Measurements from ENCODE around the gene CTNNA1.

The CTNNA1 gene

DNA sequence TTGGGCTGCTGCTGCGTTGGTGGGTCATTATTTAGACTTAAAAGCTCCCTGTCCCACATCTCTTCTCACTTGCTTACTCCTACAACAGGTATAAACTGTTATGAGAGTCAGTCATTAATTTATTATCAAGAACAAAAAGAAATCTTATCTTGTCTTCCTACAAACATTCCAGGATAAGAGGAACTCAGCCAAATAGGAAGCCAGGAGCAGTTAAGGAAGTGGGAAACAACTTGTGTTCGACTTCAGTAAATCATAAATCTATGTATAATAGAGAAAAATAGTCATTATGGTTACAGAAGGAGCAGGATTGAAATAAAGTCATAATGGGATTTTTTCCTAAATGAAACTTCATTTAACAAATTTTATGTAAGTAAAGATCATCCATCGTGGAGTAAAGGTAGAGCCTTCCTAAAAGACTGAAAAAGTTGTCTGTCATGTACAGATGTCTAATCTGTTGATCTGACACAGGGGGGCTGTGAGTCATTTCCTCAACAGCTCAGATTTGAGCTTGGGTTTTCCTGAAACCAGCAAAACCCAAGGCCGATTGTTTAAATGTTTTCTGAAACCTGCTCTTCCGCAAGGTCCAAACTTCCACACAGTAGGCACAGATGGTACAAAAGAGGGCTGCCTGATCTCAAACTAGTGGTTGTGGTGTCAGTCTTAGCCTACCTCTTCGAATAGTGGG, 147.2 kb downstream of the CTNNA1 start:
- CTCF ChIA-PET, result interaction anchor here (1.0 kb wide), 1 partner anchor 49 kb away, joined by 3 read pairs; no protein-coding TSS in a partner anchor
- TF ChIP-seq, protein P1, sequence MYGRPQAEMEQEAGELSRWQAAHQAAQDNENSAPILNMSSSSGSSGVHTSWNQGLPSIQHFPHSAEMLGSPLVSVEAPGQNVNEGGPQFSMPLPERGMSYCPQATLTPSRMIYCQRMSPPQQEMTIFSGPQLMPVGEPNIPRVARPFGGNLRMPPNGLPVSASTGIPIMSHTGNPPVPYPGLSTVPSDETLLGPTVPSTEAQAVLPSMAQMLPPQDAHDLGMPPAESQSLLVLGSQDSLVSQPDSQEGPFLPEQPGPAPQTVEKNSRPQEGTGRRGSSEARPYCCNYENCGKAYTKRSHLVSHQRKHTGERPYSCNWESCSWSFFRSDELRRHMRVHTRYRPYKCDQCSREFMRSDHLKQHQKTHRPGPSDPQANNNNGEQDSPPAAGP (tag by site-specific recombination; IDR thresholded peaks at IDR 0.05), result no peak
- TF ChIP-seq ZNF521 (tag by site-specific recombination; IDR thresholded peaks at IDR 0.05) (no peak), ZSCAN23 (tag by site-specific recombination; IDR thresholded peaks at IDR 0.05) (no peak), ZNF670 (tag by site-specific recombination; IDR thresholded peaks at IDR 0.05; ENCODE audit: low read depth) (no peak), YY2 (tag by site-specific recombination; IDR thresholded peaks at IDR 0.05) (no peak), SALL2 (tag by site-specific recombination; IDR thresholded peaks at IDR 0.05; ENCODE audit: borderline replicate concordance) (no peak), ZNF510 (tag by site-specific recombination; IDR thresholded peaks at IDR 0.05; ENCODE audit: insufficient replicate concordance) (no peak), OVOL3 (tag by site-specific recombination; IDR thresholded peaks at IDR 0.05) (no peak), EGR2 (tag by site-specific recombination; IDR thresholded peaks at IDR 0.05; ENCODE audit: low read depth) (no peak), ZNF555 (tag by site-specific recombination; conservative IDR thresholded peaks at IDR 0.05) (no peak), ZNF174 (tag by site-specific recombination; IDR thresholded peaks at IDR 0.05) (no peak)
- TF ChIP-seq, protein P2, sequence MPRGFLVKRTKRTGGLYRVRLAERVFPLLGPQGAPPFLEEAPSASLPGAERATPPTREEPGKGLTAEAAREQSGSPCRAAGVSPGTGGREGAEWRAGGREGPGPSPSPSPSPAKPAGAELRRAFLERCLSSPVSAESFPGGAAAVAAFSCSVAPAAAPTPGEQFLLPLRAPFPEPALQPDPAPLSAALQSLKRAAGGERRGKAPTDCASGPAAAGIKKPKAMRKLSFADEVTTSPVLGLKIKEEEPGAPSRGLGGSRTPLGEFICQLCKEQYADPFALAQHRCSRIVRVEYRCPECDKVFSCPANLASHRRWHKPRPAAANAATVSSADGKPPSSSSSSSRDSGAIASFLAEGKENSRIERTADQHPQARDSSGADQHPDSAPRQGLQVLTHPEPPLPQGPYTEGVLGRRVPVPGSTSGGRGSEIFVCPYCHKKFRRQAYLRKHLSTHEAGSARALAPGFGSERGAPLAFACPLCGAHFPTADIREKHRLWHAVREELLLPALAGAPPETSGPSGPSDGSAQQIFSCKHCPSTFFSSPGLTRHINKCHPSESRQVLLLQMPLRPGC (tag by site-specific recombination; IDR thresholded peaks at IDR 0.05), result no peak
- H3K4me3 ChIP-seq (ENCODE audit: low read depth, low read length), result no peak overlapping the region
- POLR2A ChIA-PET, result no interaction called here
- H3K4me1 ChIP-seq (ENCODE audit: control insufficient read depth, insufficient read depth, low read length), result no peaks in the 10 kb centered on the region
- peaks cover 11 to 28% of the 10 kb centered on the region in 2 experiments; a peak in 2 of 3 replicates for H3K36me3 ChIP-seq (ENCODE audit: control insufficient read depth in 2 of 2, insufficient read depth in 1 of 2, low read length in 2 of 2)
- H3K27ac ChIP-seq (ENCODE audit: extremely low read depth, low read depth, low read length), result no peak overlapping the region
- H3K9me3 ChIP-seq (ENCODE audit: control insufficient read depth, insufficient read depth, low read depth, low read length), result no peaks in the 10 kb centered on the region

DNA sequence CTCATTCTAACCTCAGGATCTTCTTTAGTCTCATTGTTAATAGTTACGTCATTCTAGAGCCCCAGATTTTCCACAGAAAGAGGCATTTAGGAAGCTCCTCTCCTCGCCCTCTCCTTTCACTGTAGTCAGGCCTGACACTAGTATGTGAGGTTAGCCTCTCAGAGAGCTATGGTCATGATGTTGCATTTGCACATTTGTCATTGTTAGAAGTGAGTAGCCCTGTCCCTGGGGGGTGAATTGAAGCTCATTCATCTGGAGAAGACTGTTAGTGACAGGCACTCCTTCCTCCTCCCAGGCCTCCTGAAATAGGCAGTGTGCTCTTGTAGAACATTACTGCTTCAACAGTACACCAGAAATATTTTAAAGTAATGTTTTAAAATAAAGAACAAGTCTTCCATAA, 148.5 kb downstream of the CTNNA1 start:
- Histone ChIP-seq H3K4me1 (ENCODE audit: control insufficient read depth, insufficient read depth, low read length) (no peaks in the 10 kb centered on the region), H3K36me3 (ENCODE audit: control insufficient read depth in 2 of 2, insufficient read depth in 1 of 2, low read length in 2 of 2) (peaks cover 11 to 41% of the 10 kb centered on the region in 2 experiments; a peak in 2 of 3 replicates), H3K4me3 (ENCODE audit: low read depth, low read length) (no peak overlapping the region), H3K9me3 (ENCODE audit: control insufficient read depth, insufficient read depth, low read depth, low read length) (no peaks in the 10 kb centered on the region), H3K27ac (ENCODE audit: extremely low read depth, low read depth, low read length) (no peak overlapping the region)
- TF ChIP-seq ZNF837 (tag by site-specific recombination; IDR thresholded peaks at IDR 0.05) (no peak), GLIS1 (tag by site-specific recombination; IDR thresholded peaks at IDR 0.05) (peak; percentile 60)
- ChIA-PET POLR2A (no interaction called here), CTCF (no interaction called here)

DNA sequence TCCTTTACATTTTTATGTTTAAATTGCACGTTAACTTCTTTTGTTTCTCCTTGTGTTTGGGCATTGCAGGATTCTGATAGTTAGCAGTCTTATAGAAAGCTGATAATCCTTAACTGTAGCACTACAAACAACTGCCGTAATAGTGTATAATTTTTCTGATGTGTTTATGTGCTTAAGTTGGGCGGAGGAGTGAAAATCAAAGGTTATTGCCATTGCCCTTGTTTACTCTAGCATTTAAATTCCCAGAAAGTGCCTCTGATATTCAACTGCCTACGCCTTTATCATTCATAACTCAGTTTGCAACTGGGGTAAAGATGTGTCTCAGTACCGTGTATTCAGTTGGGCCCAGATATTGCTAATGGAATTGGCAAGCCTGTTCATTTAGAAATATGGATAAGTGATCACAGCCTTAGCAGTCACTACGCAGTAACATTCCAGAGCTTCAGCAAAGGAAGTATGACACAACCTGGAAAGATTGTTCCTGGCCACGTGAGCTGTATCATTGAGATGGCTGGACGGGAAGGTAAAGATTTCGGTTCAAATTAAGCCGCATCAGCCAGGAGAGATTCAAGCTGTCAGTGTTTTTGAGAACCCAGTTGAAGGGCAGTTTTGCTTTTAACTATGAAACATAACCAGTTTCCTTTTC, 150.0 kb downstream of the CTNNA1 start:
- no peaks in the 10 kb centered on the region for H3K4me1 ChIP-seq (ENCODE audit: control insufficient read depth, insufficient read depth, low read length)
- POLR2A ChIA-PET, result no interaction called here
- H3K36me3 ChIP-seq (ENCODE audit: control insufficient read depth in 2 of 2, insufficient read depth in 1 of 2, low read length in 2 of 2), result peaks cover 11 to 48% of the 10 kb centered on the region in 2 experiments; a peak in 2 of 3 replicates
- H3K9me3 ChIP-seq (ENCODE audit: control insufficient read depth, insufficient read depth, low read depth, low read length), result no peaks in the 10 kb centered on the region
- no peak overlapping the region for H3K4me3 ChIP-seq (ENCODE audit: low read depth, low read length)
- CTCF ChIA-PET, result no interaction called here
- no peak overlapping the region for H3K27ac ChIP-seq (ENCODE audit: extremely low read depth, low read depth, low read length)
- TF ChIP-seq ZNF704 (tag by site-specific recombination; IDR thresholded peaks at IDR 0.05), result no peak
- TF ChIP-seq ZNF530 (tag by site-specific recombination; IDR thresholded peaks at IDR 0.05; ENCODE audit: low read depth), result no peak
- TF ChIP-seq ZNF626 (tag by site-specific recombination; IDR thresholded peaks at IDR 0.05), result no peak
- TF ChIP-seq HOXD13 (CRISPR knock-in tag; IDR thresholded peaks at IDR 0.05; ENCODE audit: borderline replicate concordance), result no peak
- no peak for TF ChIP-seq ZBTB20 (tag by site-specific recombination; IDR thresholded peaks at IDR 0.05)
- TF ChIP-seq ZNF362 (tag by site-specific recombination; IDR thresholded peaks at IDR 0.05), result no peak
- no peak for TF ChIP-seq MEIS1 (CRISPR knock-in tag; IDR thresholded peaks at IDR 0.05; ENCODE audit: borderline replicate concordance)
- no peak for TF ChIP-seq ZNF324 (tag by site-specific recombination; IDR thresholded peaks at IDR 0.05)
- no peak for TF ChIP-seq ZFP3 (tag by site-specific recombination; IDR thresholded peaks at IDR 0.05; ENCODE audit: low read depth)

Measured in HEK293 (cell line).